ENCODE measurements around the gene ZSWIM6.

- TF ChIP-seq POLR2A (IDR thresholded peaks at IDR 0.05), result no peak
- TF ChIP-seq, protein P1, sequence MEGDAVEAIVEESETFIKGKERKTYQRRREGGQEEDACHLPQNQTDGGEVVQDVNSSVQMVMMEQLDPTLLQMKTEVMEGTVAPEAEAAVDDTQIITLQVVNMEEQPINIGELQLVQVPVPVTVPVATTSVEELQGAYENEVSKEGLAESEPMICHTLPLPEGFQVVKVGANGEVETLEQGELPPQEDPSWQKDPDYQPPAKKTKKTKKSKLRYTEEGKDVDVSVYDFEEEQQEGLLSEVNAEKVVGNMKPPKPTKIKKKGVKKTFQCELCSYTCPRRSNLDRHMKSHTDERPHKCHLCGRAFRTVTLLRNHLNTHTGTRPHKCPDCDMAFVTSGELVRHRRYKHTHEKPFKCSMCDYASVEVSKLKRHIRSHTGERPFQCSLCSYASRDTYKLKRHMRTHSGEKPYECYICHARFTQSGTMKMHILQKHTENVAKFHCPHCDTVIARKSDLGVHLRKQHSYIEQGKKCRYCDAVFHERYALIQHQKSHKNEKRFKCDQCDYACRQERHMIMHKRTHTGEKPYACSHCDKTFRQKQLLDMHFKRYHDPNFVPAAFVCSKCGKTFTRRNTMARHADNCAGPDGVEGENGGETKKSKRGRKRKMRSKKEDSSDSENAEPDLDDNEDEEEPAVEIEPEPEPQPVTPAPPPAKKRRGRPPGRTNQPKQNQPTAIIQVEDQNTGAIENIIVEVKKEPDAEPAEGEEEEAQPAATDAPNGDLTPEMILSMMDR (IDR thresholded peaks at IDR 0.05), result no peak
Observed at GRCh38 chr5:61496446-61496845, 164.4 kb downstream of the ZSWIM6 start.

Measured in heart left ventricle (tissue), 13 donors.